Measurements from ENCODE around the gene OGDHL.

DNA sequence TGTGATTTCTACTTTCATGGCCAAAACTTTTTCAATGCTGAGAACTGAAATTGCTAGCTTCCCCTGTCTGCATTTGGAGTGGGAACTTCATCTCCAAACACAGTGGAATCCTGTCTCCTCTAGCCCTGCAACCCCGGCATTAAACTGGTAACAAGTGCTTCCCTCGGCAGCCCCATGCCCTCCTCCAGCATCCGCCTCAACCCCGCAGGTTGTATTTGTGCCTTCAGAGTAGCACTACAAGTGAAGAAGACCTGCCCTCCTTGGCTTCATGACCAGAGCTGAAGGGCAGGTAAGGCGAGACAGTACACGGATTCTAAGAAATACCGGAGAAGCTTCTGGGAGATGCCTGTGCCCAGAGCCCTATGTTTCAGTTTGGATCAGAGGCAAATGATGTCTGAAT lies 65.8 kb downstream of the OGDHL start:
- TF ChIP-seq, protein P1, sequence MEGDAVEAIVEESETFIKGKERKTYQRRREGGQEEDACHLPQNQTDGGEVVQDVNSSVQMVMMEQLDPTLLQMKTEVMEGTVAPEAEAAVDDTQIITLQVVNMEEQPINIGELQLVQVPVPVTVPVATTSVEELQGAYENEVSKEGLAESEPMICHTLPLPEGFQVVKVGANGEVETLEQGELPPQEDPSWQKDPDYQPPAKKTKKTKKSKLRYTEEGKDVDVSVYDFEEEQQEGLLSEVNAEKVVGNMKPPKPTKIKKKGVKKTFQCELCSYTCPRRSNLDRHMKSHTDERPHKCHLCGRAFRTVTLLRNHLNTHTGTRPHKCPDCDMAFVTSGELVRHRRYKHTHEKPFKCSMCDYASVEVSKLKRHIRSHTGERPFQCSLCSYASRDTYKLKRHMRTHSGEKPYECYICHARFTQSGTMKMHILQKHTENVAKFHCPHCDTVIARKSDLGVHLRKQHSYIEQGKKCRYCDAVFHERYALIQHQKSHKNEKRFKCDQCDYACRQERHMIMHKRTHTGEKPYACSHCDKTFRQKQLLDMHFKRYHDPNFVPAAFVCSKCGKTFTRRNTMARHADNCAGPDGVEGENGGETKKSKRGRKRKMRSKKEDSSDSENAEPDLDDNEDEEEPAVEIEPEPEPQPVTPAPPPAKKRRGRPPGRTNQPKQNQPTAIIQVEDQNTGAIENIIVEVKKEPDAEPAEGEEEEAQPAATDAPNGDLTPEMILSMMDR (IDR thresholded peaks at IDR 0.05; ENCODE audit: low read depth, low read length) = no peak
- TF ChIP-seq EZH2phosphoT487 (IDR thresholded peaks at IDR 0.05; ENCODE audit: low read depth) = no peak

All from OCI-LY3 (cell line).